Lower leg skin (tissue), 4 donors: ENCODE measurements around the gene SLC9A4. TPM values are rescaled to one million over a fixed set of nuclear protein-coding genes. Genes with fewer than 3 reads are reported as not detected.
"Not testable (repeated sequence)": the region's sequence is repeated elsewhere in the genome, so short reads cannot be mapped to it uniquely, and the experiment has no call there.

Source experiments
- DNase-seq, 2 donors: peaks; one replicate each; pipeline ENCODE4 v3.0.0-alpha.2; 2019; ENCODE audit warnings: low spot score in 2 of 2
- H3K4me3 ChIP-seq: fragments of 200-600 bp; sonication (generic); 2 replicates; pipeline ENCODE4 v1.5.1; 2017; ENCODE audit warnings: mild to moderate bottlenecking, low read depth; ENCODE audit not compliant: poor library complexity, severe bottlenecking
- POLR2A ChIP-seq, 2 donors: fragments of 450-650 bp; IDR thresholded peaks; one replicate each; pipeline ENCODE4 v1.6.1; 2016 to 2017; ENCODE audit warnings: antibody characterized with exemption in 2 of 2, mild to moderate bottlenecking in 1 of 2, moderate library complexity in 1 of 2
- WGBS, 2 donors: methylation state at CpG; one replicate each; pipeline ENCODE4 v1.1.5; 2018; 5-methylcytosine and 5-hydroxymethylcytosine counted together
- intact Hi-C: fragments of 100-400 bp; cut with DNase I; formaldehyde crosslinking; loops from one replicate; pipeline ENCODE4 v1.15.0; 2023; ENCODE audit warnings: low total_unique reads
- total RNA-seq, 4 donors: library from RNA; depleted of rRNA; stranded (reverse); fragments of >200 nt; gene quantifications; one replicate each; pipeline ENCODE4 v1.1.0, GENCODE V29; 2016
- TF ChIP-seq, protein P1 (sequence below), 3 donors: fragments of 450-650 bp; IDR thresholded peaks; one replicate each; pipeline ENCODE4 v1.5.1; 2016; ENCODE audit warnings: antibody characterized with exemption in 3 of 3, mild to moderate bottlenecking in 3 of 3, moderate library complexity in 2 of 3

The SLC9A4 gene
- total RNA-seq, 4 donors from 2014 or later = 0.15 to 2.7 (median 0.74) TPM; not detected in 1

DNA sequence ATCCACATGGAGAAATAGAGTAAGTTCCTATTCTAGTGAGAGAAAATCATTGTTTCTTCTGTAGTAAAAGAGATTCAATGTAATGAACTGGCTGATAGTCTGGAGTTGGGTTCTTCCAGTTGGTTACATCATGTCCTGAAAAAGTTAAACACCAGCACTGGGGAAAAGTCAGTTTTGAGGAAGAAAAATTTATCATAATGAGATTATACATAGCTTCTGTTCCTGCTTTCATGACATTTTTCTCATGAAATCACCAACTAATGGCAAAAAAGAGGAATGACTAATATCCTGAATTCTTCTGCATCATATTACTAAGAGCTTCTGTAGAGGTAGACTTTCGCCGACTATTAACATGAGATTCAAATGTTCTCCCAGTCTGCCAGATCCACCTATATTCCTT, 77.1 kb downstream of the SLC9A4 start:
- TF ChIP-seq, protein P1, sequence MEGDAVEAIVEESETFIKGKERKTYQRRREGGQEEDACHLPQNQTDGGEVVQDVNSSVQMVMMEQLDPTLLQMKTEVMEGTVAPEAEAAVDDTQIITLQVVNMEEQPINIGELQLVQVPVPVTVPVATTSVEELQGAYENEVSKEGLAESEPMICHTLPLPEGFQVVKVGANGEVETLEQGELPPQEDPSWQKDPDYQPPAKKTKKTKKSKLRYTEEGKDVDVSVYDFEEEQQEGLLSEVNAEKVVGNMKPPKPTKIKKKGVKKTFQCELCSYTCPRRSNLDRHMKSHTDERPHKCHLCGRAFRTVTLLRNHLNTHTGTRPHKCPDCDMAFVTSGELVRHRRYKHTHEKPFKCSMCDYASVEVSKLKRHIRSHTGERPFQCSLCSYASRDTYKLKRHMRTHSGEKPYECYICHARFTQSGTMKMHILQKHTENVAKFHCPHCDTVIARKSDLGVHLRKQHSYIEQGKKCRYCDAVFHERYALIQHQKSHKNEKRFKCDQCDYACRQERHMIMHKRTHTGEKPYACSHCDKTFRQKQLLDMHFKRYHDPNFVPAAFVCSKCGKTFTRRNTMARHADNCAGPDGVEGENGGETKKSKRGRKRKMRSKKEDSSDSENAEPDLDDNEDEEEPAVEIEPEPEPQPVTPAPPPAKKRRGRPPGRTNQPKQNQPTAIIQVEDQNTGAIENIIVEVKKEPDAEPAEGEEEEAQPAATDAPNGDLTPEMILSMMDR (IDR thresholded peaks at IDR 0.05) = no peak
- intact Hi-C loops = no loop called here
- H3K4me3 ChIP-seq = no peak overlapping the region
- DNase-seq = no peak
- WGBS, 2 donors = 93 to 94% methylated on average over 2 of the region's 2 CpGs

- no peak for TF ChIP-seq POLR2A (IDR thresholded peaks at IDR 0.05)
- TF ChIP-seq, protein P1 (IDR thresholded peaks at IDR 0.05) = no peak
- WGBS, 2 donors = 29 to 36% methylated on average over 2 of the region's 2 CpGs
- DNase-seq = no peak
- no peak overlapping the region for H3K4me3 ChIP-seq
- intact Hi-C loops = no loop called here
These were observed 78.5 kb downstream of the SLC9A4 start for GRCh38 chr2:102551329-102552096.

- WGBS, 2 donors = 0 to 44% methylated on average over 1 of the region's 1 CpG
- no peak for TF ChIP-seq POLR2A (IDR thresholded peaks at IDR 0.05)
- TF ChIP-seq, protein P1 (IDR thresholded peaks at IDR 0.05) = no peak
- H3K4me3 ChIP-seq = no peak overlapping the region
- no peak for DNase-seq
- intact Hi-C loops = no loop called here
These were observed 80.6 kb downstream of the SLC9A4 start for GRCh38 chr2:102553601-102554000.

GRCh38 chr2:102558463-102558862, 85.4 kb downstream of the SLC9A4 start:
- DNase-seq = no peak
- 95% methylated on average over 1 of the region's 1 CpG for WGBS, 2 donors
- no peak overlapping the region for H3K4me3 ChIP-seq
- intact Hi-C loops = no loop called here
- TF ChIP-seq POLR2A (IDR thresholded peaks at IDR 0.05) = no peak
- TF ChIP-seq, protein P1 (IDR thresholded peaks at IDR 0.05) = no peak

DNA sequence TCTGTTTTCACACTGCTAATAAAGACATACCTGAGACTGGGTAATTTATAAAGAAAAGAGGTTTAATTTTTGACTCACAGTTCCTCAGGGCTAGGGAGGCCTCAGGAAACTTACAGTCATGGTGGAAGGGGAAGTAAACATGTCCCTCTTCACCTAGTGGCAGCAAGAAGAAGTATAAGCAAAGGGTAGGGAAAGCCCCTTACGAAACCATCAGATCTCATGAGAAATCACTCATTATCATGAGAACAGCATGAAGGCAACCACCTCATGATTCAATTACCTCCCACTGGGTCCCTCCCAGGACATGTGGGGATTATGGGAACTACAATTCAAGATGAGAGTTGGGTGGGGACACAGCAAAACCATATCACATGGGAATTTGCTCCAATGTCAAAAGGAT, 89.5 kb downstream of the SLC9A4 start:
- 88 to 93% methylated on average over 1 of the region's 1 CpG for WGBS, 2 donors
- H3K4me3 ChIP-seq, intact Hi-C loops, DNase-seq: not testable (repeated sequence)

GRCh38 chr2:102575888-102576287, 102.9 kb downstream of the SLC9A4 start:
- TF ChIP-seq, protein P1 (IDR thresholded peaks at IDR 0.05) = no peak
- TF ChIP-seq POLR2A (IDR thresholded peaks at IDR 0.05) = no peak
- no peak for DNase-seq
- WGBS, 2 donors = 88 to 97% methylated on average over 1 of the region's 1 CpG
- no peak overlapping the region for H3K4me3 ChIP-seq
- intact Hi-C loops = no loop called here
